Measurements from ENCODE around the gene HHAT.
"Not testable (repeated sequence)": the region's sequence is repeated elsewhere in the genome, so short reads cannot be mapped to it uniquely, and the experiment has no call there.

The HHAT gene

DNA sequence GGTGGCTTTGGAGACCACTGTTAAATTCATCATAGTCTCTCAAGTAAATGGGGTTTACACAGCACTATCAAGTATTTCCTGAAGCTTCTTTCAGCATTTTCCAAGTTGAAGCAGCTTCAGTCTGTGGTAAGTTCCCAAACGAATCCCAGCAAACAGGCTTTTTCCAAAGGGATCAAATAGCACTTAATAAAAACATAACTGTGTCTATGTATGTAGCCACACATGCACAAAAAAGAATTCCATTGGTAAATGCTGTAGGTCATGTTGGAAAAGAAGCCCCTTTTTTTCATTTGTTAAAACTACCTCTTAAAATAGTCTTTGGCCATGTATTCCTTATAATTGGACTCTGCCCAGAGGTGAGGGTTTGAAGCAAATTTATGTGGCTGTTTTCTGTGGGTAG is 69.8 kb downstream of the HHAT start:
- DNase-seq = no peak

DNA sequence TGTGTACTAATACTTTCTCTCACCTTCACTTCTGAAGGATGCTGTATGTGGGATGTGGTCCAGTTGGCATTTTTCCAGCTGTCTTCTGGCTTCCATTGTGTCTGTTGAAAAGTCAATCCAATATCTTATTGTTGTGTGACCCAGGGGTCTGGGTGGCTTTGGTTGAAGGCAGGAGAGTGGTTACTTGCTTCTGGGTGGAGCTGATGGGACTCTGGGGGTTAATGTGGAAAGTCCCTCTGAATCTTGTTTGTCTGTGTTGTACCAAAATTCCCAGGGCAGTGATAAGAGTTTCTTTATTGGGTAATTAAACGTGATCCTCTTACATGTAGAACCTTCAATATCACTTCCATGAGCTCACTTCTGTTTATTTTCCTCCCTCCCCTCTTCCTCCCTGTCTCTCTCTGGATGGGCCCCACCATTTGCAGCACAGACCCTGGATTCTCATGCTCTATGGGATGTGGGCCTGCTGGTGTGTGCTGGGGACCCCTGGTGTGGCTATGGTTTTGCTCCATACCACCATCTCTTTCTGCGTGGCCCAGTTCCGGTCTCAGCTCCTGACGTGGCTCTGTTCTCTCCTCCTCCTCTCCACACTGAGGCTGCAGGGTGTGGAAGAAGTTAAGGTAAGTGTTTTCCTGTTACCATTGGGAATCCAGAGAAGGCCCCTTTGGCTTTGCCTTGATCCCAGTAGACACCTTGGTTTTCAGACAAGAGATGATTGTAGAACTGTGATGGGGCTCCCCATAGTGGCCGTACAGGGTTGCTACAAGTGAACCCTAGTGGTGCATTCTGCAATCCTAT is 71.5 kb downstream of the HHAT start:
- DNase-seq = peak; percentile 25

DNA sequence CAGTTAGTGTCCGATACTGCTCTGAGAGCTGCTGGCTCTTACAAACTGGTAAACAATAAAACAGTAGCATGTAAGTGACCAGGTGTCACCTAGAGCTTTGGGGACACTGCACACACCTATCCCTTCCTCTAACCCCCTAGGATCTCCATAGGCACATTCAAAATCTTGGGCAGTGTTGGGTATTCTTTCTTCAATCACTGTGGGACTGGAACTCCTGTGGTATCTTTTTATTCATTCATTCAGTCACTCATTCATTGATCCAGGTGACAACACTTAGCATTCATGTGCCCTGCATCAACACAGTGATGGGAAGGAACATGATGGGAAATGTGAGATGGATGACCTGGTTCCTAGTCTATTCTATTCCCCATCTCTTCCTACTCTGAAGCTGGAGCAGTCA is 73.9 kb downstream of the HHAT start:
- no peak for DNase-seq

DNA sequence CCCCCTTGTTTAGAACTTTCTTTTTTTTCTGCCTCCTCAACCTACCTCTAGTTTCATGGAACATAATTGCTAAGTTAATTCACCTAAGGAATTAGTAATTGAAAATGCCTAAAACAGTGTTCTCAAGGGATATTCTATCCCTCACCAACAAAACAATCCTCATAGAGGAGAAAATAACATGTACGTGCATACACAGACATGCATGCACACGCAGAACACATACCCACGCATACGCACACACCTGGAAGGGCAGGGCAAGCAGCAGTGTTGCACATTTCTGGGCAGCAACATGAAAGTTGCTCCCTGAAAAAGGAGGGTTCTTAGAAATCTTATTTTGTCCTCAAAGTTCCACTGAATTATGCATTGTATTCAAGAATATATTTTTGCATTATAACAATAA is 76.6 kb downstream of the HHAT start:
- DNase-seq = no peak

DNA sequence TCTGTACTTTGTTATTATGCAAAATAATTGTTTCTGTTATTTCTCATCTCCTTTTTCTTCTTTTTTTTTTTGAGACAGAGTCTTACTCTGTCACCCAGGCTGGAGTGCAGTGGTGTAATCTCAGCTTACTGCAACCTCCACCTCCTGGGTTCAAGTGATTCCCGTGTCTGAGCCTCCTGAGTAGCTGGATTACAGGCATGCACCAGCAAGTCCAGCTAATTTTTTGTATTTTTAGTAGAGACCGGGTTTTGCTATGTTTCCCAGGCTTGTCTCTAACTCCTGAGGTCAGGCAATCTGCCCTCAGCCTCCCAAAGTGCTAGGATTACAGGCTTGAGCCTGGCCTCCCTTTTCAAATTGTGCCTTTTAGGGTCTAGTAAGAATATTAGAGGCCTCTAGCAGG is 77.6 kb downstream of the HHAT start:
- DNase-seq = not testable (repeated sequence)

DNA sequence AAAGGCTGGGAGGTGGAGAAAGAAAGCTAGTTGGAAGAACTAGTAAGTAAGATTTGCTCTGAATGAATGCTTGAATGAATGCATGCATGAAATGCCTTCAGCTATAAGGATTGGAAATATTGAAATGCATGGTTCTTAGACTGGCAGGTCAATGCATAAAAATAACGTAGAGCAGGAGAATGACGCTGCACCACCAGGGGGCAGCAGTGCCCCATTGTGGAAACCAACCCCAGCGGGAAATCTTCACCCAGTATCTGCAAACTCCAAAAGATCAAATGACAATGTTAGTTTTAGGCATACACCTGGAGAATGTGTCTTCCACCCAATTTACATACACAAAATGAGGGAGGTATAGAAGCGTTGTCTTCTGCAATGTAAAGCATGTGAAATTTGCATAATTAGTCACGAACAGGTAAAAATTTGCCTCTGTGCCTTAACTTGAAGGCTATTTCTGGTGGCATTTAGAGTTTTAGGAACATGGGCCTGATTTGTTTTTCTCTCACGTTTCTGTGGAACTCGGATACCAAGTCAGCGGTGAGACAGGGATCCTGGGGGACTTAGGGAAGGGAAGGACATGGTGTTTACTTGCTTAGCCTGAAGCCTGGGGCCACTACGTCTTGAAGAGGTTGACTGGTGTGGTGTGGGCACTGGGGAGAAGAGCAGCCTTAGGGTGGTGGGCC is 78.6 kb downstream of the HHAT start:
- DNase-seq = peak; percentile 16

DNA sequence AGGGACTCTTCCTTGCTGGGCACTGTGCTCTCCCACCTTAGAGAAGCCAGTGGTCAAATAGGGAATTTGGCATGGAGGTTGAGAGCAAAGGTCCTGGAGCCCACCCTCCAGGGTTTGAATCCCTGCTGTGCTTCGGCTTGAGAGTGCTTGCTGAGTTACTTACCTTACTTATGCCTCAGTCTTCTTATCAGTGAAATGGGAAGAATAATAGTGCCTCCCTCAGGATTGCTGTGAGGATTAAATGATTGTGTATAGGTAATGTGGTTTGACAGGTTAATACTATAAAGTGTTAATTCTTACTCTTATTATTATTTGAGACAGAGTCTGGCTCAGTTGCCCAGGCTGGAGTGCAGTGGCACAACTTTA is 79.2 kb downstream of the HHAT start:
- no peak for DNase-seq

DNA sequence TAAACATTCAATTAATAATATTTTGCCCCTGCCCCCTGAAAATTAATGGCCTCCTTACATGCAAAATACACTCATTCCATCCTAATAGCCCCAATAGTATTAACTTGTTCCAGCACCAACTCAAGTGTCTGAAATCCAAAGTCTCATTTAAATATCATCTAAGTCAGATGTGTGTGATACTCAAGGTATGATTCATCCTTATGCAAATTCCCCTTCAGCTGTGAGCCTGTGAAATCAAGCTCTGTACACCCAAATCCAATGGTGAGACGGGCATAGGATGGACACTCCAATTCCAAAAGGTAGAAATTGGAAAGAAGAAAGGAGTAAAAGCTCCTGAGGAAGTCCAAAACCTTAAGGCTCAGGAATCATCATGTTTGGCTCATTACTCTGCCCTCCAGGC is 83.5 kb downstream of the HHAT start:
- DNase-seq = no peak

DNA sequence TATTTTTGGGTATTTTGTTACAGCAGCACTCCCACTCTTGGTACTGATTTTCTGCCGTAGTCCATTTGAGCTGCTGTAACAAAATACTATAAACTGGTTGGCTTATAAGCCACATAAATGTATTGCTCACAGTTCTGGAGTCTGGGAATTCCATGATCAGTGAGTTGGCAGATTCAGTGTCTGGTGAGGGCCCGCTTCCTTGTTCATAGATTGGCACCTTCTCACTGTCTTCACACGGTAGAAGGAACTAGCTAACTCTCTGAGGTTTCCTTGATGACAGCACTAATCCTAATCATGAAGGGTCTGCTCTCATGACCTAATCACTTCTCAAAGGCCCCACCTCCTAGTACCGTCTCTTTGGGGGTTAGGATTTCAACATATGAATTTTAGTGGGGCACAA is 85.2 kb downstream of the HHAT start:
- no peak for DNase-seq

DNA sequence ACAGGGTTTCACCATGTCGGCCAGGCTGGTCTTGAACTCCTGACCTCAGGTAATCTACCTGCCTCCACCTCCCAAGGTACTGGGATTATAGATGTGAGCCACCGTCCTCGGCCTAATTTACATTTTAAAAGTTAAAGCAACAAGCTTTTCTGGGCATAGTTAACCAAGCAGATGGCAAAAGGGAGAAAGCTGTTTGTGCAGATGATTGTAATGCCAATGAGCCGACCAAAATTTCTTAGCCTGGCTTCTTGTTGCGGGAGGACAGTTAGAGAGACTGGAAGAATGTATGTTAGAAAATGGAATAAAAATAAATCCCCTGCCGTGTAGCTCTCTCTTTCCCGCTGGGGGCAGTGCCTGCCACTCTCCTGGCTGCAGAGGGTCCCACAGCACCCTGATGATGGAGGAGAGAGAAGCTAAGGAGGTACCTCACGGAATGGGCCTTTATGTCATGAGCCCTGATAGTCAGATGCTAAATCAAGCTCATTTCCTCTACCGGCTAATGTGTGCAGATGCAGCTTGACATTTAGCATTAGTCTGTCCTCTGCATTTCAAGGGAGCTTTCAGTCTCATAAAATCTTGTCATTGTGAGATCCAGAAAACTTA is 87.2 kb downstream of the HHAT start:
- DNase-seq = no peak

DNA sequence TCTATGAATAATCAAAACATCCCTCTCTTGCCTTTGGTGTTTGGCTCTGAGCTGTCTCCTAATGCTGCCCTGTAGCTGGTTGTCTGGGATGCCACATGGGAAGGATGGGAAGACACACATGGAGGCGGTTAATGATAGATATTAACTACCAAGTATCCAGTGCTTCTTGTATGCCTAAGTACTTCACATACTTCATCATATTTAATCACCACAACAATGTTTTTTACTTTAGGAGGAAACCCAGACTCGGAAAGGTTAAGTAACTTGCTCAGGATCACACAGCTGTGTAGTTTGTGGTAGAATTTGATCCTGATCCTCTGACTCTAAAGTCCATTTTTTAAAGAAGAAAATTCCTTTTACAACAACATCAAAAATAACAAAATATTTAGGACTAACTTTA is 88.0 kb downstream of the HHAT start:
- no peak for DNase-seq

DNA sequence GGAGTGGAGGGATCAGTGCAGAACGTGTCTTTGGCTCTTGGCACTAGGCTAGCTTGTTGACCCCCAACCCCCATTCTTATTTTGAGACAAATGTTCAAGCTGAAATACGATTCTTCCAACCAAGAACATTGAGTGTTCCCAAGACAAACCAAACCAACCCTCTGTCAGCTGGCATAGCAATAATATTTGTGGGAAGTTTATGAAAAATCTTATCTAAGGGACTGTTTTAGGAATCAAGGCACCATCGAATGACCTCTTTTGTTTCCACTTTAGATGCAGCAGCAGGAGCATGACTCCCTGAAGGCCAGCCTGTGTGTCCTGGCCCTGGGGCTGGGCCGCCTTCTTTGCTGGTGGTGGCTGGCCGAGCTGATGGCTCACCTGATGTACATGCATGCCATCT is 89.2 kb downstream of the HHAT start:
- no peak for DNase-seq

DNA sequence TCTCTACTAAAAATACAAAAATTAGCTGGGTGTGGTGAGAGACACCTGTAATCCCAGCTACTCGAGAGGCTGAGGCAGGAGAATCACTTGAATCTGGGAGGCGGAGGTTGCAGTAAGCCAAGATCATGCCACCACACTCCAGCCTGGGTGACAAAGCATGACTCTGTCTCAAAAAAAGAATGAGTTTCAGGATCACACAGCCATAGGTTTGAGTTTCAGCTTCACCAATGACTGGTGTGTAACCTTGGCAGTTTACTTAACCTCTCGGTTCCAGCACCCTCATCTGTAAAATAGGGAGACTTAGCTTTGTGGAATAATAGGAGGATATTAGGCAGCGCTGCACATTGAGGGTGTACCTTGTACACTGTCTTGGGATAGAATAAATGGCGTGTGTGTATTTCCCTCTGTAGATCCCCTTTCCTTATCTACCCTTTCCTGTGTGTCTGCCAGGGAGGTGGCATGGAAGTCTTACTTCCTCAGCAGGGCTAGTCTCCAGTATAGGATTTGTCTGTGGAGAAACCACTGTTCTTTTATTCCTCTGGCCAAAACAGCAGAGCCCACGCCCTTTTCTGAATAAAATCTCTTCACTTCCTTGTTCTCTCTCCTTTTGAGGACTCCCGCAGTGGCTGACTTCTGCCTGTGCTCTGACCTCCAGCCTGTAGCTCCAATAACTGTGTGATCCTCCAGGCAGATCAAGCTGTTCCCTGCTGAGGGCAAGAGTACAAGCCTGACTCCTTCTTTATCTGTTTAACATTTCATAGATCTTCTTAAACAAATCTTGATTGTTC is 90.4 kb downstream of the HHAT start:
- DNase-seq = no peak

DNA sequence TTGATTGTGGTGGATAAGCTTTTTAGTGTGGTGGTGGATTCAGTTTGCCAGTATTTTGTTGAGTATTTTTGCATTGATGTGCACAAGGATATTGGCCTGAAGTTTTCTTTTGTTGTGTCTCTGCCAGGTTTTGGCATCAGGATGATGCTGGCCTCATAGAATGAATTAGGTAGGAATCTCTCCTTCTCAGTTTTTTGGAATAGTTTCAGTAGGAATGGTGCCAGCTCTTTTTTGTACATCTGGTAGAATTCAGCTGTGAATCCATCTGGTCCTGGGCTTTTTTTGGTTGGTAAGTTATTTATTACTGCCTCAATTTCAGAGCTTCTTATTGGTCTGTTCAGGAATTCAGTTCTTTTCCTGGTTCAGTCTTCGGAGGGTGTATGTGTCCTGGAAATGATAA is 98.0 kb downstream of the HHAT start:
- DNase-seq = not testable (repeated sequence)

DNA sequence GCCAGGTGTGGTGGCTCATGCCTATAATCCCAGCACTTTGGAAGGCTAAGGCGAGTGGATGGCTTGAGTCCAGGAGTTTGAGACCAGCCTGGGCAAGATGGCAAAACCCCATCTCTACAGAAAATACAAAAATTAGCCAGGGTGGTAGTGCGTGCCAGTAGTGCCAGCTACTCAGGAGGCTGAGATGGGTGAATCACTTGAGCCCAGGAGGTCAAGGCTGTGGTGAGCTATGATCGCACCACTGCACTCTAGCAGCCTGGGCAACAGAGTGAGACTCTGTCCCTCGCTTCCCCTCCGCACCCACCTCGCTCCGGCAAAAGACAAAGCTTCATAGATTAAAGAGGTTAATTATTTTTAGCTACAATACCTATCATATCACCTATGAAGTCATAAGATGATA is 100.0 kb downstream of the HHAT start:
- DNase-seq = no peak

DNA sequence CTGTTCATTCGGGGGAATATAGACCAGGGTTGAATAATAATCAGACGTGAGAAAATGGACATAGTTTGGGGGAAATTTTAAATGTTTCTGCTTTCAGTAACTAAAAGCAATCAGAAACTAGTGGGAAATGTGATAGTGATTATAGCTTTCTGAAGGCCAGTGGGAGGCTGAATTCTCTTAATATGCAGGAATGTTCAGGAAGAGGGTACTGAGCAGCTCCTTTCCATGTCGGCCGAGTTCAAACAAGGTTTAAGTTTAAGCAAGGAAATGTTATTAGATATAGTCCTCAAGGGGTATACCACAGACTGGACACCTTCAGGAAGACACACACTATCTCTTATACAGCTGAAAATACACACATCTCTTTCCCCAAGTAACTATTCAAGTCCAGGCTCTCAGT is 105.5 kb downstream of the HHAT start:
- no peak for DNase-seq

DNA sequence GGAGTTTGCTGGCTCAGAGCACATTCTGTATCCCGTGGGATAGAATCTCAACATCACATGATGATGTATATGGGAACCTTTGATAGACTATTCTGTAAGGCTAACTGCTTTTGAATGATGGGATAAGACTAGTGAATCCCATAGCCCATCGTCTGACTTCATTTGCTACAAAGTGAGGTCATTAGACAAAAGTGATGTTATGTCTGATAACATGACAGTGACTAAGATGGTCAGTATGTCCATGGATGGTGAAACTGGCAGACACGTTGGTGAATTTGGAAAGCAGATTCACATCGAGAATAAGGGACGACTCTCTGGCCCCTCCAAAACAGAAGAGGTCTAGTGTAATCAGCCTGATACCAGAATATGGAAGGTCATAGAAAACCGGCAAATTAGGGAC is 108.4 kb downstream of the HHAT start:
- DNase-seq = no peak

DNA sequence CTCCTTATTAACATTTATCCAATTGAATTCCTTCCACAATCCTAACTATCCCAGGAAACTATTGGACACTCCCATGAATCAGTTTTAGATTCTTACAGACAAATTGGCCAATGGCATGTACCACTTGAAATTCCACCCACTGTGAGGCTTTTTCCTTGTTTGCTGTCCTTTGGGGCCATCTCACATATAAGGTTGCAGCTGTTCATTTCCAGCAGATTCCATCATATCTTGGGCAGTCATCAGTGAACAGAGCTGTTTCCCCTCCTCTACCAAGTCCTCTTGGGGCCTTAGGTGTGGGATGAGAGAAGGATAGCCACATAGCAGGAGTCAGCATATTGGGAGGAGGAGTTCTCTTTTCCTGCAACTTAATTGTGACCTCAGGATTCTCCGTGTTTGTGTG is 109.1 kb downstream of the HHAT start:
- no peak for DNase-seq

DNA sequence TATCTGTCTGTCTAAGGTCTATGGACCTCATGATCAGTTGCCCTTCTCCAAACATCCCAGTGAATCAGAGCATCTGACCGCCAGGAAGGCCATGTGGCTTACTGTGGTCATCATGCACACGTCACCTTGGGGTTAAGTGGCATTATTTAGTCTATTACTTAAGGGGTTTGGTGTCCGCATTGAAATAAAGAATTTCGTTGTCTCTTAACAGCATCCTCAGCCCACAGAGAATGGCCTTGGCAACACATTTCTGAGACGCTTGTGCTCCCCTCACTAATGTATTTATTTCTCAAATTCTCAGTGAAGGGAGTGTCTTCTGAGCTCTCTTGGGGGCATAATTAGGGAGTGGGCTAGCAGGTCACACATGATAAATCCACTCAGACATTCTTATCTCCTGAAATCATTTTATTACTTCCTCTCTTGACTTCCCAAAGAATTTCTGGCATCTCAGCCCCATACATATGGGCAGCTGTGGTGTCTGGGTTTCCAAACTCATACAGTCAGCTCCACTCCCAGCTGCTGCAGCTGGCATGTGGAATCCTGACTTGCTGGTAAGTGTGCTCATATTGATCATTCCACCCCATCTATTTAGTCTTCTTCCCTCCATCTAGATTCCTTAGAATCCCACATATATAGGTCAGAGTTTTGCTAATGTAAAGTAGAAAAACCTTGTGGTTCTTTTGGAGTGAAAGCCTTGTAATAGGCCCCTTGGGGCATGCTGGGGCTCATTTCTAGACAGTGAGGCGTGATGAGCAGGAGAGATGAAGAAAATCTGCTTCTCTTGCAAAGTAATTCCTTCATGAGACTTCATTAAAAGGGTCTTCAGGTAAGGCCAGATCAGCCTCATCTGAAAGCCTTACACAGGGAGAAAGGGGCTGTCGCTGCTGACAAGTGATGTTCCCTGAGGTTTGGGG is 110.5 kb downstream of the HHAT start:
- DNase-seq = no peak

DNA sequence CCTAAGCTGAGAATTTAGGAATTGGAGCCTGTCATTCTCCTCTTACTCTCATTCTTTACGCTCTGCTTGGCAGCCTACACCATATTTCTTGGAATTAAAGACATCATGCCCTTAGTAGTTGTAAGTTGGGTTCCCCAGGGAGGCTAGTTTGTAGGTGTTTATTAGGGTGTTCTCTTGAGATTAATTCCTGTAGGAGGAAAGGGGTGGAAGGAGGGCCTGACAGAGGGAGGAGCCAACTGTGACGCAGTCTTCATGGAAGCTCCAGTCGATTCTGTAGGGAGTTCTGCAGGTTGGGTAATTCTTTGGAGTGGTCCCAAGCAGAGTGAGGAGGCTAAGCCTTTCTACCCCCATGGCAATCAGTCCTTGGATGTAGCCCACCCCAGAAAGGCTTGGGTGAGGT is 111.4 kb downstream of the HHAT start:
- no peak for DNase-seq

DNA sequence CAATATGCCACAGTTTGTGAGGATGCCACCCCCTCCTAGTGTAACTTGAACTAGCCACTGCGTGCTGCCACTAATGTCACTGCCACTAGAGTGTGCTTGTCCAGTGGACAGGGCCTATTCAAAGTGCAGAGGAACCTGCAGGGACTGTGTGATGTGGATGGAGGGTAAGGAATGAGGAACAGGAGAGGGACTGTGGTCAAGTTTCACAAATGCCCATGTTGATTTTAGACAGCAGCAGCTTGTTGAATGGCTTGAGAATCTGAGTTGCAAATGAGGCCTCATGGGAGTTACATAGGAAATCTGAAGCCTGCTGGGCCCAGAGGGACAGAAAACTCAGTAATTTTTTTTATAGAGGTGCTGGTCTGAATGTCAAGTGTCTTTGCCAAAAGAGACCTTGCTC is 112.3 kb downstream of the HHAT start:
- DNase-seq = no peak

DNA sequence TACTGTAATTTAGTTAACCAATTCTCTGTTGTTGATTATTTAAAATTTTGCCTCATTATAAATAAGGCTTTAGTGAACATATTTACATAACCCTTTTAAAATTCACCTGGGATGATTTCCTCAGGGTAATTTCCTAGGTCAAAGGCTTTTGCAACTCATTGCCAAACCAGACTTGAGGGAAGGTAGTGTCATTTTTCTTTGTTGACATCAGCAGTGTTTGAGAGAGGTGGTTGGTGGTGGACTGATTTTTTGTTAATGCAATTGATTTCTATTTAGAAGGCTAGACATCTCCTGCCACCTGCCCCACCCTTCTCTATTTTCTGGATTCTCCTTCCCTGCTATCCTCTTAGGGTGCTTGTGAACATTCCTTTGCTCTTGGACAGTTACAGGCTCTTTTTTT is 116.8 kb downstream of the HHAT start:
- no peak for DNase-seq

DNA sequence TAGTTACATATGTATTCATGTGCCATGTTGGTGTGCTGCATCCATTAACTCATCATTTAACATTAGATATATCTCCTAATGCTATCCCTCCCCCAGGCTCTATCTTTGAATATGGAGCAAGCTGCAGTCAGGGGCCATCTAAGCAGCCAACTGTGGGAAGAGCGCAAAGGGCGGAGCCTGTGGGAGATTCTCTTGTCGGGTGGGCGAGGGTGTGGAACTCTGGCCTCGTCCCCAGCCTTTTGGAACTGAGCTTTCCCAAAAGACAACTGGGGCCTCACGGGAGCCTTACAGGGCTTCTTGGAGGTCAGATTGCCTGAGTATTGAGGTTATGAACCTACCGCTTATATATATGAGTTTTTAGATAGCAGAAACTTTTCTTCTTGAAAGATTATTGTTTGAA is 117.2 kb downstream of the HHAT start:
- no peak for DNase-seq

All from NK-92 treated with Interleukin-12 subunit alpha and Interleukin-12 subunit beta, amount 100 ng/mL, for 24 hours (cell line).